Jurkat, Clone E6-1 (cell line): ENCODE measurements around the gene WDR38.

Source experiments
- DNase-seq: peaks from one replicate; pipeline ENCODE4 v3.0.0-alpha.2; 2011; ENCODE audit warnings: low read depth, low spot score
- H3K4me3 ChIP-seq: 2 replicates; pipeline ENCODE4 v1.5.1; 2011; ENCODE audit warnings: mild to moderate bottlenecking, low read length, control low read depth, moderate library complexity

Gene WDR38

DNA sequence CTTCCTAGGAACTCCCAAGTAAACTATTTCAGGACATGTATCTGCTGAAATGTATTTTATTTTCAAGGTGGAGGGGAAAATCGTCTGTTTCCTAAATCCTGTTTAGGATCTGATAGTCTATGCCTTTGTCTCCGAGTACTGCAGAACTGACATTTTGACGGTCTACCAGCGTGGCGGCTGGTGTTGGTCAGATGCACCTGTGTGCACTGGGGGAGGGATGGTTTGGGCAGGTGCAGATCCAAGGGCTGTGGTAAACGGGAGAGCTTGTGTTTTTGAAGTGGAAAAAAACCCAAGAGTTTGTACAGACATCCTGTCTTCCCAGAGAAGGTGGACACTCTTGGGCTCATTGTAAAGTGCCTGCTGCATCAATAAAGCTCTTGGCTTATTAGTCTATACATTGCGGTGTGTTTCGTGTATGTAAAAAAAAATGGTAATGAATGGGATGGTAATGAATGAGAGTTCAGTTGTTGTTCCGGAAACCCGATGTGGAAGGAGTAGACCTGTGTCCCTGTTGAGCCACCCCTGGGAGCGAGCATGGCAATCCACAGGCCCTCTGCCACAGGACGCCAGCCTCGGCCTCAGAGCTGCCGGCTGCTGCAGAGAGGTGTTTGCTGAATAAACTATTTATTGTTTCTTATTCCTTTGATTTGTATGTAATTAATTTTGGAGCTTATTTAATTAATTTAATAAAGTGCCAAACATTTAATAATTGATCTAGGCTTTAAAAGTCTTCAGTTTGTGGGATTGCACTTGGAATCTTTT is 23.9 kb downstream of the WDR38 start:
- H3K4me3 ChIP-seq: no peak overlapping the region
- no peak for DNase-seq

DNA sequence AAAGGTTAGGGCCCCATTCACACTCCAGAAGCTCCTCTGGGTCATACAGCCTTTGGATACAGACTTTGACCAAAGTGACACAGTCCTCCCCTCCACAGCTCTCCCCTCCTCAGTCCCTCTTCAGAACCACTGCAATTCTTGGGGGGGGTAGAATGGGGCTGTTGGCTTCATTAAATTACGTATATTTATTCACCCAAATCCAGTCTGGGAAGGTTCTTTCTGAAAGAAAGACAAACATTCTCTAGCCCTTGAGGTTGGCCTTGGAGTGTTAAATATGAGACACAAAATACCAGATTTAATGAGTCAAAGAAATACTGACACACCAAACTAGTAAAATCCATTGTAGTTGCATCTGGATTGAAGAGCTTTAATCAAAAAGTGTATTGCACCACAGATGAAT is 24.8 kb downstream of the WDR38 start:
- DNase-seq: no peak
- H3K4me3 ChIP-seq: no peak overlapping the region

DNA sequence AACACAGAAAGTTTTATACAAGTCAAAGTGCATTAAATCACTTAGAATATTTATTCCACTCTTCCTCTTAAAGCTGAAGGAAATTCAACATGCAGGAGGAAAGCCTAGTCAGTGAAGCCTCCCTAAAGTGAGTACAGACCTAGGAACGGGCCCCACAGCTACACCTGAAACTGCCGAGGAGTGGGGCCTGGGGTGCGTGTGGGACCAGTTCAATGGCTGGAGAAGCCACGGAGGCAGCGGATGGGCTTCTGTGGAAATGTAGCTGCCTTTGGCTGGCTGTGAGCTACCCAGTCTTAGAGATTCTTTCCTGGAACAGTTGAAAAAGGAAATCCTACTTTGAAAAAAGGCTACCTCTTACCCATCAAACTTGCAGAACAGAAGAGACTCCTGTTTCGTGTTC is 25.3 kb downstream of the WDR38 start:
- no peak for DNase-seq
- no peak overlapping the region for H3K4me3 ChIP-seq

DNA sequence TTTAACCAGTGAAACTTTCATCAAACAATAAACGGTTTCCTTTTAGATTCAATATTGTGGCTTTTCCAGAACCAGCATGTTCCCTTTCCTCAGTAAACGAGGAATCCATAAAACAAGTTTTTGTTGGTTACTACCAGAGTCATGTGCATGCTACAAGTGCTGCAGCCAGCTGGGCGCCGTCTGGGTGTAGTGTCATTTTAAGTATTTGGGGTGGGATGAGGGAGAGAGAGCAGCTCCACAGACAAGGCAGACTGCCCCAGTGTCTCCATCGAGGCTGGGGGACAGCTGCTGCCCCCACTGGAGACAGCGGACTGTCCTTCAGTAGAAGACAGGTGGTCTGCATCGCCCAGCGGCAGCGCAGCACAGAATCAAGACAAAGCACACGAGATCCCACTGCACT is 26.0 kb downstream of the WDR38 start:
- no peak overlapping the region for H3K4me3 ChIP-seq
- no peak for DNase-seq

DNA sequence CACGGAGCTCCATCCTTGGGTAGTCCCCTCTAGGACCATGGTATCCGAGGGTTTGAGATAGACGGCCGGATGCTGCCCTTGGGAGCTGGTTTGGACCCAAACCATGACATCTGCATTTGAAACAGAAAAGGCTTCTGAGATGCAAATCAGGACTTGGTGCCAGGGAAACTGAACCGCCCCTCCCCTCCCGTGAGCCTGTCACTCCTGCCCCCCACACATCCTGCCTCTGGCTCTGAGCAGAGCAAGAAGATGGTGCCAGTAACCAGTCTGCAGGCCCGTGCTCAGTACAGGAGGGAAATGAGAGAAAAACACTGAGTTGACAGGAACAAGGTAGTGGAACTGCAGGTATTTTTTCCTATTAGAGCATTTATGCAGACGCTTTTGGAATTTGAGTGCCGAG is 27.2 kb downstream of the WDR38 start:
- DNase-seq: no peak
- H3K4me3 ChIP-seq: no peak overlapping the region

DNA sequence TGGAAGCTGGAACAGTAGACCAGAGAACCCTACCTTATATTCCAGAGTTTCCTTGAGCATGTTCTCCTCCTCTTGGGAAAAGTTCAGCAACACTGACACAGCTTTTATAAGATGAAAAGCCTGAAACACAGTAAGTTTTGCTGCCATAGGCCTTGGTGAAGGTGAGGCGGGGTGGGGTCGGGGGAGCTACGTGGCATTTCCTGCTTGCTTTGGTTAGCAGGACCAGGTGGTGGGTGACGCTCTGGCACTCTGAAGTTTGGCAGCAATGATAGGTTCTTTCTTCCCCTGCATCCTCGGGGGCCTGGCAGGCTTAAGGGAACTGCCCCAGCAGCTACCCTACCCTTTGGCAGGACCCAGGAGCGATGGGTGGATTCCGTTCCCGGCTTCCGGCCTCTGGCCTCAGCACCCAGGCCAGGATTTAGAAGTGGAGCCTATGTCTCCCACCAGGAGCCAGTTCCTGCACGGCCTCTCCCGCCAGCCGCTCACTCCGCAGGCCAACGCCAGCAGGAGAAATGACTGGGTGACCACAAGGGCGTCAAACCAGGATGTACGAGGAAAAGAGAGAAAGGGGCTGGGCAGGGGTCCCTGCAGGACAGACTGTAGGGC is 28.0 kb downstream of the WDR38 start:
- no peak for DNase-seq
- no peak overlapping the region for H3K4me3 ChIP-seq

DNA sequence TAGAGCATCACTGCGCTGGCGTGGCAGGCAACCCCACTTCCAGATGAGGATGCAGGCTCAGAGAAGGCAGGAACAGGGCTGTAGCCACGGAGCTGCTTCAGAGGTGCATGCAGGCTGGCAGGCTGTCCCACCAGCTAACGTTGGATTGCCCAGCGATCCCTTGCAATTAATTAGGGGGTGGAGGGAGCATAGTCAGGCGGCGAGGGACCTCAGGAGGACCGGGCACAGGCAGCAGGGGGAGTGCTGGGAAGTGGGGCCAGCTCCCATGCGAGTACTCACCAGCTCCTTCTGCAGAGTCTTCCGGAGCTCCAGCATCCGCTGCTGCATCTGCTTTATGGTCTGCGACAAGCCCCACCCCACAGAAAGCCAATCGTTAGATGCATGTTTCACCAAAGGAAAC is 29.0 kb downstream of the WDR38 start:
- no peak for DNase-seq

DNA sequence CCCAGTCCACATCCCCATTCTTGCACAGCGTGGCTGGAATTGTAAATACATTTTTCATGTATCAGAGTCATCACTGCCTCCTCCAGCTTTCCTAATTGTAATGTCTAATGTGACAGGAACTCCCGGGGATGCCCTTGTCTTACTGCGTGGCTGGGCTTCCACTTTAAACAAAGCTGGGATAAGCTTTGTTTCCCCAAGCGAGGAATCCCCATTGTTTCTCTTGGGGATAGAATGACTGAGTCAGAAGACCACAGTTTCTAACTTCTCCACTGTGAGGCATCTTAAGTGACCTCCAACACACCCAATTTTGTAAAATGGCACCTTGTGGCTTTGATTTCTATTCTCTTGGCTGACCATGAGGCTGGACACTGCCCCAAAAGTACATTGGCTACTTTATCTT is 31.1 kb downstream of the WDR38 start:
- no peak for DNase-seq
- no peak overlapping the region for H3K4me3 ChIP-seq

More for the DNA sequence above, 29.0 kb downstream of the WDR38 start:
- H3K4me3 ChIP-seq: no peak overlapping the region

DNA sequence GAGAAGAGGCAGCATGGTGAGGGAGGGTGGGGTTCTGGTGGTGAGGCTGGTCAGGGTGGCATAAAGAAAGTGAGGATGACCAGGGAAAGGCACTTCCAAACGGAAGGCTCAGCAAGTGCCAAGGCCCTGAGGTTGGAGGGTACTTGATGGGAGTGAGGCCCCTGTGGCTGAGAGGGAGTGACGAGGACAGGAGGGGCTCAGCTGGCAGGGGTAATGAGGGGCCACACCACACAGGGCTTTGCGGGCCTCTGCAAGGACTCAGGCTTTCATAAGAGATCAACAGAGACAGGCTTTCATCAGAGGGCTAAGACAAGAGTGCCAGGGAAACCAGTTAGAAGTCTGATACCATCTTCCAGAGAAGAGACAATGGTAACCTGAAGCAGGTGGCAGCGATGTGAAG is 32.3 kb downstream of the WDR38 start:
- H3K4me3 ChIP-seq: no peak overlapping the region
- no peak for DNase-seq

DNA sequence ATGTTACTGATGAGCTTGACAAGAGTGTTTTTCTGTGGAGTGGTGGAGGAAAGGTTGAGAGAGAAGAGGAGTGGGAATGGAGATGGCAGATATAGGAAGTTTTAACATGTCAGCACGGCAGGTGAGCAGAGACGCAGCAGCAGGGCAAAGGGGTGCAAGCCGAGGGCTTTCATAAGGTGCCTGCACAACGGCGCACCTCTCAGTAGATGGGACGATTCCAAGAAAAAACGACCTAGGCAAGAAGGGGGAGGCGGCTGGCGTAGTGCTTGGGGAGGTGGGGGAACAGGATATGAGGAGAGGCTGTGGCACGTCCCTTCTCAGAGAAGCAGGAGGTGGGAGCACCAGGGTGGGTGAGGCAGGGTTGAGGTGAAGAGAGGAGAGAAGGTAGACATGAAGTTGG is 33.2 kb downstream of the WDR38 start:
- no peak for DNase-seq
- no peak overlapping the region for H3K4me3 ChIP-seq

DNA sequence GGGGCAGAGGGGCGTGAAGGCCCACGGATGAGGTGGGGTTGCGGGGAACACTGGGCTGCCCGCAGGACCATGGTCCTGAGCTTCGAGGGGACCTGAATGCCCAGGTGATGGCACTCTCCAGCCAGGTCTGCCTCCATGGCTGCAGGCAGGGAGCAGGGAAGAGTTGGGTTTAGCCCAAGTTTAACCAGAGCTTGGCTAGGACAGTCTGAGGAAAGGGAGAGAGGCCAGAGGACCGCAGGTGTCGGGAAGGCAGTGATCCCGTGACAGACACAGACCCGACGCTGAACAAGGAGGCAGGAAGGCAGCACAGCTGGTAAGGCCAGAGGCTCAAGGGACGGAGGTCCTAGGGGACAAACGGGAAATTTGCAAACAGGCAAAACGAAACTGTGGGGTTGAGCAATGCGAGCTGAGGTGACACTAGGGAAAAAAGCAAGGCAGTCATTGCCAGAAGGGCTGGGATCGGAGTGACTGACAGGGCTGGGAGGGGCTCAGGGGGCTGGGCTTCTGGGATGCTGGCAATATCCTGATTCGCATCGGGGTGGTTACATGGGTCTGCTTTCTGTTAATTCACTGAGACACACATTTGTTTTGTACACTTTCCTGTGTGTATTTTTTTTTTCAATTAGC is 33.7 kb downstream of the WDR38 start:
- DNase-seq: no peak
- H3K4me3 ChIP-seq: no peak overlapping the region

DNA sequence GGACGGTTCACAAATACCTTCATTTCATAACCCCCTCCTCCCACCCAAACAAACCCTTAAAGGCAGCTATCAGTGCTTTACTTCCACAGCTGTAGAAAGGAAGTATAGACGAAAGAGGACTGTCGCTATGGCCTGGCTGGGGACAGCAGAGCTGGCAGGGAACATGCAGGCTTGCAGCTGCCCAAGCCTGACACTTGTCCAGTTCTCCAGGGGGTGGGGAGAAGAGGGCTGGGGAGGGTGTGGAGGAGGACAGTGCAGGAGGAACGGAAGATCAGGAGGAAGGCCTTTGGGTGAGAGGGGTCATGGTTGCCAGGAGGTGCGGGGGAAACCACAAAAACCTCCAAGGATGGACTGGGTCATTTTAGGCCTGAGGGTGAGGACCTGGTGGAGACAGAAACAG is 34.6 kb downstream of the WDR38 start:
- DNase-seq: no peak
- no peak overlapping the region for H3K4me3 ChIP-seq

DNA sequence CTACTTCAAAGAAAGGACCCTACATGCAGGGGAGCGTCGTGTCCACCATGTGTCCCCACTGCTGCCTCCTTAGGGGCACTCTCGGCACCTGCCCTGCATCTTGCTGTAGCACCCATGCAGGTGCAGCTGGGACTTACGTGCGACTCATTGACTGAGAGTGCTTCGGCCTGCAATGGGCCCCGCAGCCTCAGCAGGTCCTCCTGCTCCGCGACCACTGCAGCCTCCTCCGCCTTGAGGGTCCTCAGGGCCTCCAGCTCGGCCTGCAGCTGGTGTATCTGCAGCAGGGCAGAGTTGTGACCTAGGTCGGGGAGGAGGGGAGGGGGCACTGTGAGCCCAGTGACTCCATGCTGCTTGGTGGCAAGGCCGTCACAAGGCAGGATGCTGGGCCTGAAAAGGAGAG is 35.7 kb downstream of the WDR38 start:
- no peak for DNase-seq
- no peak overlapping the region for H3K4me3 ChIP-seq

DNA sequence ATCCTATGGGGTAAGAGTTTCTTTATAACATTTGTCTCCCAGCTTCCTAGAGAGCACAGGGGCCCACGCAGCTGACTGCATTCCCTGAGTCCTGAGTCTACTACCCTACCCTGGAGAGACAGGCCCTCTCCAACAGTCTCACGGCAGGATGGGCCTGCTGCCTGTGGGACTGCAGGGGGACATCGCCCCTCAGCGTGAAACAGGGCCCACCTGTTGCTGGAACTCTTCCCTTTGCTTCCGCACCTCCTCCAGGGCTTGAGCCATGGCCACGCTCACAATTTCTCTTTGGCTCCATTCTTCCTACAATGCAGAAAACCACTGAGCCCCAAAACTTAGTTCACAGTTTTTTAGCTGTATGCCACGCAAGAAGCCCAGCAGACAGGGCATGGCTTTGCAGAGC is 36.9 kb downstream of the WDR38 start:
- no peak overlapping the region for H3K4me3 ChIP-seq
- DNase-seq: no peak

DNA sequence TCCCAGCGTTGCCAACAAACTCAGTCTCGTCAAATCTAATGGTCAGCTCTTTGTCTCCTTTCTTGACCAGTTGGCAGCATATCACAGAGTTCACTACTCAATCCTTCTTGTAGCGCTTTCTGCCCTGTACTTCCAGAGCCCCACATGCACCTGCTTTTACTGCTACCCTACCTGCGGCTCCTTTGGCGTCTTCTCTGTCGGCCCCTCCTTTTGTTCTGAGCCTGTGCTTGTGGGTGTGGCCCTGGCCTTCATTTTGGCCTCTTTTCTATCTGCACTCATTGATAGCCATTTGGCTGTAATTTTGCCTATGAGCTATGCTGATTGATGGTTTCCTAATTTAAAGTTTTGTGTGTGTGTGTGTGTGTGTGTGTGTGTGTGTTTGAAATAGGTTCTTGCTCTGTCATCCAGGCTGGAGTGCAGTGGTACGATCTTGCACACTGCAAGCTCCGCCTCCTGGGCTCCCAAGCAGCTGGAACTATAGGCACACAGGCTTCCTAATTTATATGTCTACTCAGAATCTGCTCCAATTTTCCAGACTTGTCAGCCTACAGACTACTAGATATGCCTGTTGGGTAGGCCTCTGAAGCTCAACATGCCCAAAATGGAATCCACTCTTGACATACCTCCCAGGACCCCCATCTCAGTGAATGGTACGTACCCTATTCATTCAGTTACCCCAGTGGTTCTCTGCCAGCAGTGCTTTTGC is 40.9 kb downstream of the WDR38 start:
- no peak for DNase-seq
- H3K4me3 ChIP-seq: no peak overlapping the region

DNA sequence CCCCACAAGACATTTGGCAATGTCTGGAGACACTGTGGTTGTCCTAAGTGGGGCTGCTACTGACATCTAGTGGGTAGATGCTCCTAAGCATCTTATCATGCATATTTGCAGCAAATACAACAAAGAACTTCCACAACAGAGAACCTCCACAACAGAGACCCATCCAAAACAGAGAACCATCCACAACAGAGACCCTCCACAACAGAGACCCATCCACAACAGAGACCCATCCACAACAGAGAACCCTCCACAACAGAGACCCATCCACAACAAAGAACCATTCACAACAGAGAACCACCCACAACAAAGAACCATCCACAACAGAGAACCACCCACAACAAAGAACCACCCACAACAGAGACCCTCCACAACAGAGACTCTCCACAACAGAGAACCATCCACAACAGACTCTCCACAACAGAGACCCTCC is 41.5 kb downstream of the WDR38 start:
- peak; percentile 94 for DNase-seq

DNA sequence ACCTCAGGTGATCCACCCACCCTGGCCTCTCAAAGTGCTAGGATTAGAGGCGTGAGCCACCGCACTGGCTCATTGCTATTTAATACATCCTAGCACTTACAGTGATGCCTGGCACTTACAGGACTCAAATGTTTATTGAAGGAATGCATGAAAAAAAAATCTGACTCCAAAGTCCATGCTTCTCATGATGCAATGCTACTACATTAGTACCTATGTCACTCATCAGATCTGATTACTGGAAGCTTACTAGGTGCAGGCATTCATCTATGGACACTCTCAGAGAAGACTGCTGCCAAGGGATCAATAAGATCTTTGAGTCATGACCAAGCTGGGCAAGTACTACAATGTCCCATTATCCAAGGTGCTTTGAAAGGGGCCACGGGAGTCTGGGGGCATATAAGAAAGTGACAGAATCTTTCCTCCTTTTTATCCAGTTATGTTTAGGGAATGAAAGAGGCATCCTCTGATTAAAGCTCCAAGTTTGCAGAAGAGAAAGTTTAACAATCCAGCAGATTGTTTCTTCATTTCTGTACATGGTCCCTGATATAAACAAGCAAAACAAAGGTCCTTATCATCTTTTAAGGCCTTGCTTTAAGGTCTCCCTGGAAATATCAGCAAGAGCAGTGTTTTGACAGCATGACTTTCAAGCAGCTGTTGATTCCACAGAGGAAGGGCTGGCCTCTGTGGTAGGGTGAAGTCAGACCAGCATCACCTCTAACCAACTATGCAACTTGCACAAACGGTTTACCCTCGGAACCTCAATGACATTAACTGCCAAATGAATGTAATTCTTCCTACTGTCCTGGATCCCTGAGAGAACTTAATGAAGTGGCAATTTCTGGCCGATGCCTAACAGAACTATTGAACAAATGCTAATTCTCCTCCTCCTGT is 44.6 kb downstream of the WDR38 start:
- DNase-seq: no peak

More for the DNA sequence above, 41.5 kb downstream of the WDR38 start:
- no peak overlapping the region for H3K4me3 ChIP-seq

DNA sequence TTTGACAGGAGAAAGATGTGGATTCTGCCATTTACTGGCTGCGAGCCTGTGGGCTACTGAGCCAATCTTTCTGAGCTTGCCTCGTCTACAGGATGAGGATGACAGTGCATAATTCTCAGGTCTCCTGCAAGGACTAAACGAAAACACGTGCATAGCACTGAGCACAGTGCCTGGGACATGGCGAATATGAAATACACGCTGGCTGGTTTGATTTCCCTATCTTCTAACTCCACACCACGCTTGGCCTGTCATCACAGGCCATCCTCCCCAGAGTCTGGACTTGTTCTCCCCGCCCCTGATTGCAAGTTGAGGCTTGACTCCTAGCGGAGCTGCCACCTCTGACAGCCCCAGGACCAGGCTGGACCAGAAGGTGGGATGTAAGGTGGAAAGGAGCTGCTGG is 46.6 kb downstream of the WDR38 start:
- H3K4me3 ChIP-seq: no peak overlapping the region
- no peak for DNase-seq

More for the DNA sequence above, 44.6 kb downstream of the WDR38 start:
- no peak overlapping the region for H3K4me3 ChIP-seq

DNA sequence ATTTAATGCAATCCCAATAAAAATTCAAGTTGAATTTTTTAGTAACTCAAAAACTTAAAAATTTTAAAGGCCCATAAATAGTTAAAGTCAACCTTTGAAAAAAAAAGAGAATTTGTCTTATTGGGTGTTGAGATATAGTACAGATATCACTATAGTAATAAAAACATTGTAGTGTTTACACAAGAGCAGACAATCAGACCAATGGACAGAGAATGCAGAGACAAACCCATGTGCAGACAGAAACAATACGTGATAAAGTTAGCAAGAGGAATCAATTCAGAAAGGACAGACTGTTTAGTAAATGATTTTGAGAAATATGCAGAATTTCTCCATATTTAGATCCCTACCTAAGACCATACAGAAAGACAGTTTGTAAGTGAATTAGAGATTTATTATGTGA is 53.7 kb downstream of the WDR38 start:
- DNase-seq: no peak
- H3K4me3 ChIP-seq: no peak overlapping the region
